HT-29 (cell line): ENCODE measurements around the gene JHY. TPM values are rescaled to one million over a fixed set of nuclear protein-coding genes. Genes with fewer than 3 reads are reported as not detected.
"Not testable (repeated sequence)": the region's sequence is repeated elsewhere in the genome, so short reads cannot be mapped to it uniquely, and the experiment has no call there.

ENCODE experiments used
- DNase-seq: peaks from one replicate; pipeline ENCODE4 v3.0.0-alpha.2; 2015; ENCODE audit warnings: low spot score
- total RNA-seq: library from RNA; depleted of rRNA; stranded (reverse); fragments of >200 nt; shearing (Covaris generic); gene quantifications from 2 replicates; pipeline ENCODE4 v1.2.3, GENCODE V29; 2014; rRNA removed

The JHY gene
- total RNA-seq: 0.26 and 0.28 TPM in 2 replicates

- no peak for DNase-seq
Measured at GRCh38 chr11:122882189-122882856, at the start of gene JHY. TSS of gene JHY (plus strand) at chr11:122882759. CDS start at chr11:122885850, 3,091 bp downstream.

GRCh38 chr11:122833846-122834464 is 48.6 kb upstream of the JHY start:
- no peak for DNase-seq

- DNase-seq: no peak
Measured at GRCh38 chr11:122836916-122837315, 45.6 kb upstream of the JHY start.

GRCh38 chr11:122837528-122838346 is 44.8 kb upstream of the JHY start:
- no peak for DNase-seq

- no peak for DNase-seq
Measured at GRCh38 chr11:122843281-122844141, 39.0 kb upstream of the JHY start.

- DNase-seq: no peak
Measured at GRCh38 chr11:122847466-122847865, 35.1 kb upstream of the JHY start.

- DNase-seq: no peak
Measured at GRCh38 chr11:122848186-122848585, 34.4 kb upstream of the JHY start.

- DNase-seq: no peak
Measured at GRCh38 chr11:122850076-122850631, 32.4 kb upstream of the JHY start.

- DNase-seq: no peak
Measured at GRCh38 chr11:122851366-122851966, 31.1 kb upstream of the JHY start.

GRCh38 chr11:122852074-122852795 is 30.3 kb upstream of the JHY start:
- no peak for DNase-seq

- no peak for DNase-seq
Measured at GRCh38 chr11:122852796-122853160, 29.8 kb upstream of the JHY start.

- DNase-seq: no peak
Measured at GRCh38 chr11:122853261-122853660, 29.3 kb upstream of the JHY start.

GRCh38 chr11:122853971-122854446 is 28.6 kb upstream of the JHY start:
- DNase-seq: peak; percentile 89

- peak; percentile 51 for DNase-seq
Measured at GRCh38 chr11:122861631-122862030, 20.9 kb upstream of the JHY start.

GRCh38 chr11:122862091-122862490 is 20.5 kb upstream of the JHY start:
- no peak for DNase-seq

- not testable (repeated sequence) for DNase-seq
Measured at GRCh38 chr11:122863154-122863553, 19.4 kb upstream of the JHY start.

- peak; percentile 57 for DNase-seq
Measured at GRCh38 chr11:122863704-122864326, 18.7 kb upstream of the JHY start.

GRCh38 chr11:122864386-122865115 is 18.0 kb upstream of the JHY start:
- no peak for DNase-seq

- no peak for DNase-seq
Measured at GRCh38 chr11:122869622-122870021, 12.9 kb upstream of the JHY start.
